IMR-90 (cell line): ENCODE results near the gene ISM1. TPM values are rescaled to one million over a fixed set of nuclear protein-coding genes. Genes with fewer than 3 reads are reported as not detected.

Source experiments
- ATAC-seq: fragments of 200-7000 bp; cut with Tn5 transposase; 2 replicates; pipeline ENCODE4 v1.9.1; 2020; ENCODE audit warnings: low read depth, mild to moderate bottlenecking, moderate library complexity
- BruUV-seq: library from RNA; stranded (reverse); fragments of 400-500 nt; replicated peaks from 2 replicates; lab custom pipeline; 2021; lab: Mats Ljungman, UMichigan
- CTCF ChIA-PET: fragments of 300-600 bp; formaldehyde crosslinking; extraction: SDS; loops from one replicate; lab custom pipeline; 2021; ENCODE audit warnings: antibody characterized with exemption; lab: Yijun Ruan, JAX
- POLR2A ChIA-PET: fragments of 300-600 bp; sonication (Branson Sonifier 250); formaldehyde crosslinking; loops from one replicate; lab custom pipeline; 2022; ENCODE audit warnings: antibody characterized with exemption; ENCODE audit not compliant: unreplicated experiment; lab: Charles Lee
- DNase-seq: peaks from one replicate; pipeline ENCODE4 v3.0.0; 2013
- H2AFZ ChIP-seq: replicated peaks from 2 replicates; pipeline ENCODE3; 2013; ENCODE audit warnings: low read length, mild to moderate bottlenecking; ENCODE audit not compliant: poor library complexity
- H2AK5ac ChIP-seq: 2 replicates; pipeline ENCODE4 v1.6.1; 2013; ENCODE audit warnings: low read depth, low read length, inconsistent platforms
- H2AK9ac ChIP-seq: replicated peaks from 2 replicates; pipeline ENCODE3; 2013; ENCODE audit warnings: mild to moderate bottlenecking, low read depth, low read length, moderate library complexity; ENCODE audit not compliant: poor library complexity
- H2BK120ac ChIP-seq: 2 replicates; pipeline ENCODE4 v1.6.1; 2013; ENCODE audit warnings: low read depth, low read length, inconsistent platforms
- H2BK15ac ChIP-seq: 3 replicates; pipeline ENCODE4 v1.6.1; 2013; ENCODE audit warnings: low read depth, low read length, inconsistent platforms
- H2BK20ac ChIP-seq: 2 replicates; pipeline ENCODE4 v1.6.1; 2013; ENCODE audit warnings: low read depth, mild to moderate bottlenecking, inconsistent platforms, low read length, moderate library complexity
- H2BK5ac ChIP-seq: 2 replicates; pipeline ENCODE4 v1.6.1; 2013; ENCODE audit warnings: mild to moderate bottlenecking, low read depth, low read length, inconsistent platforms; ENCODE audit not compliant: poor library complexity, severe bottlenecking
- H3K14ac ChIP-seq: replicated peaks from 2 replicates; pipeline ENCODE4 v1.6.1; 2013; ENCODE audit warnings: low read depth, low read length, inconsistent platforms
- H3K18ac ChIP-seq: 2 replicates; pipeline ENCODE4 v1.6.1; 2013; ENCODE audit warnings: low read depth, low read length, control low read depth
- H3K23ac ChIP-seq: 2 replicates; pipeline ENCODE4 v1.6.1; 2013; ENCODE audit warnings: low read depth, low read length, inconsistent platforms
- H3K27ac ChIP-seq: 2 replicates; pipeline ENCODE4 v1.5.1; 2013; ENCODE audit warnings: mild to moderate bottlenecking, control low read depth, low read length; ENCODE audit not compliant: insufficient read depth
- H3K27me3 ChIP-seq: 2 replicates; pipeline ENCODE4 v1.6.1; 2013; ENCODE audit warnings: low read length; ENCODE audit not compliant: control insufficient read depth, insufficient read depth
- H3K36me3 ChIP-seq: 2 replicates; pipeline ENCODE4 v1.6.1; 2013; ENCODE audit warnings: low read length, mixed read lengths; ENCODE audit not compliant: control insufficient read depth, insufficient read depth
- H3K4ac ChIP-seq: 2 replicates; pipeline ENCODE4 v1.6.1; 2013; ENCODE audit warnings: low read depth, low read length, inconsistent platforms
- H3K4me1 ChIP-seq: 2 replicates; pipeline ENCODE4 v1.6.1; 2013; ENCODE audit warnings: low read length, mixed read lengths; ENCODE audit not compliant: control insufficient read depth, insufficient read depth
- H3K4me2 ChIP-seq: 2 replicates; pipeline ENCODE4 v1.6.1; 2013; ENCODE audit warnings: low read depth, mild to moderate bottlenecking, control low read depth, low read length, moderate library complexity
- H3K4me3 ChIP-seq: 2 replicates; pipeline ENCODE4 v1.5.1; 2013; ENCODE audit warnings: low read depth, mild to moderate bottlenecking, control low read depth, low read length, moderate library complexity; ENCODE audit not compliant: insufficient read depth
- H3K56ac ChIP-seq: 2 replicates; pipeline ENCODE4 v1.6.1; 2013; ENCODE audit warnings: low read length, inconsistent platforms; ENCODE audit not compliant: insufficient read depth; ENCODE audit errors: extremely low read depth
- H3K79me1 ChIP-seq, 2 experiments: 2 replicates each; pipeline ENCODE4 v1.6.1; 2013; ENCODE audit warnings: low read length in 2 of 2, inconsistent platforms in 1 of 2, low read depth in 1 of 2
- H3K9ac ChIP-seq: 2 replicates; pipeline ENCODE4 v1.6.1; 2013; ENCODE audit warnings: low read depth, low read length, control low read depth
- H3K9me1 ChIP-seq: 2 replicates; pipeline ENCODE4 v1.6.1; 2013; ENCODE audit warnings: low read length, inconsistent platforms; ENCODE audit not compliant: insufficient read depth
- H3K9me3 ChIP-seq: 2 replicates; pipeline ENCODE4 v1.6.1; 2013; ENCODE audit warnings: low read length; ENCODE audit not compliant: control insufficient read depth, insufficient read depth
- H4K20me1 ChIP-seq: 2 replicates; pipeline ENCODE4 v1.6.1; 2013; ENCODE audit warnings: low read length, inconsistent platforms; ENCODE audit not compliant: insufficient read depth
- H4K5ac ChIP-seq: 2 replicates; pipeline ENCODE4 v1.6.1; 2013; ENCODE audit warnings: mild to moderate bottlenecking, low read depth, low read length, control low read depth
- H4K8ac ChIP-seq, 2 experiments: 2 replicates each; pipeline ENCODE4 v1.6.1; 2013; ENCODE audit warnings: low read depth in 2 of 2, low read length in 2 of 2, control low read depth in 1 of 2, inconsistent platforms in 1 of 2
- H4K91ac ChIP-seq: 2 replicates; pipeline ENCODE4 v1.6.1; 2013; ENCODE audit warnings: low read depth, low read length, inconsistent platforms; ENCODE audit not compliant: insufficient read depth
- CTCF ChIP-seq: conservative IDR thresholded peaks from 2 replicates; pipeline ENCODE4 v1.5.1; 2012; ENCODE audit warnings: mild to moderate bottlenecking, low read depth, low read length, improper control_type of control experiment
- WGBS, 2 experiments: methylation state at CpG; one replicate each; pipeline versions ENCODE4 v1.1.5 to v1.1.7; 2013; ENCODE audit warnings: missing lambda C conversion rate in 2 of 2; ENCODE audit not compliant: insufficient read length in 1 of 2; ENCODE audit errors: extremely low coverage in 2 of 2; 5-methylcytosine and 5-hydroxymethylcytosine counted together
- dilution Hi-C: fragments of 300-500 bp; cut with HindIII; formaldehyde crosslinking; loops from one replicate; pipeline ENCODE4 v1.14.3; 2018; ENCODE audit warnings: low sequenced_read_pairs; ENCODE audit not compliant: unreplicated experiment
- in situ Hi-C: fragments of 300-500 bp; cut with MboI; formaldehyde crosslinking; loops from 3 replicates; pipeline ENCODE4 v1.14.3; 2019; ENCODE audit warnings: low sequenced_read_pairs, inconsistent platforms, mixed read lengths
- intact Hi-C: fragments of 100-400 bp; cut with micrococcal nuclease; formaldehyde crosslinking; loops from 2 replicates; pipeline ENCODE4 v1.10.0; 2022
- polyA plus RNA-seq, 3 experiments: library from polyadenylated mRNA; depleted of rRNA; stranded (reverse); fragments of >200 nt; gene quantifications; 2 replicates each; pipeline ENCODE4 v1.2.3, GENCODE V29; 2012; ENCODE audit warnings: low replicate concordance in 1 of 3
- total RNA-seq: library from RNA; depleted of rRNA; stranded (reverse); fragments of >200 nt; gene quantifications from 2 replicates; pipeline ENCODE4 v1.2.3, GENCODE V29; 2012

Gene ISM1
- total and polyA plus RNA-seq, 2 of the 4 experiments (the other 2 are of a cell fraction) = not detected

- Histone ChIP-seq H3K4me2 (no peak overlapping the region), H3K56ac (no peak overlapping the region), H2BK5ac (no peak overlapping the region), H4K20me1 (no peaks in the 10 kb centered on the region), H3K23ac (no peak overlapping the region), H3K14ac (no peak overlapping the region), H3K4me3 (no peak overlapping the region), H3K18ac (no peak overlapping the region), H3K79me1 (no peaks in the 10 kb centered on the region), H2BK120ac (no peak overlapping the region), H2BK20ac (no peak overlapping the region), H4K5ac (no peak overlapping the region), H2BK15ac (no peak overlapping the region), H2AK9ac (no peak overlapping the region), H2AK5ac (no peak overlapping the region), H3K27ac (no peak overlapping the region), H4K8ac (no peak overlapping the region), H4K91ac (no peak overlapping the region), H3K9ac (no peak overlapping the region), H3K4ac (no peak overlapping the region), H3K9me3 (no peaks in the 10 kb centered on the region), H3K9me1 (no peaks in the 10 kb centered on the region), H2AFZ (no peak overlapping the region), H3K4me1 (no peaks in the 10 kb centered on the region), H3K36me3 (no peaks in the 10 kb centered on the region), H3K27me3 (no peaks in the 10 kb centered on the region)
- ChIA-PET POLR2A (no interaction called here), CTCF (no interaction called here)
- in situ Hi-C loops (no loop called here), intact Hi-C loops (no loop called here), dilution Hi-C loops (no loop called here)
- ATAC-seq (no peak), DNase-seq (no peak)
- no TSS peak for BruUV-seq
- TF ChIP-seq CTCF = no peak
- no CpG with 5 or more reads among the region's 6 CpGs for WGBS, 2 experiments
Measured at GRCh38 chr20:13285408-13285807, 64.3 kb downstream of the ISM1 start.
